ENCODE data around the gene NFKBIA. TPM values are rescaled to one million over a fixed set of nuclear protein-coding genes. Genes with fewer than 3 reads are reported as not detected.
A peak's percentile ranks its signal among the peaks of the same experiment; 100 is the strongest.

Gene NFKBIA
- polyA plus RNA-seq, 2 of the 4 experiments (the other 2 are of a cell fraction): 65.0 to 115 TPM

GRCh38 chr14:35374263-35374712 is 30.3 kb downstream of the NFKBIA start:
- POLR2A ChIA-PET: interaction anchor here (0.8 to 3.6 kb wide), 9 partner anchors 9 to 252 kb away, joined by 3 to 49 read pairs (median 4); partner anchors contain the start of genes NFKBIA, PPP2R3C, PRORP and PSMA6
- no peak overlapping the region for H3K4me3 ChIP-seq
- peaks cover 45% of the 10 kb centered on the region for H3K4me1 ChIP-seq
- no peak for FAIRE-seq
- DNase-seq (ENCODE audit: low read depth in 1 of 2, low spot score in 1 of 2): peak; percentile 85 to 96
- ATAC-seq: peak; percentile 76 to 83
- WGBS (ENCODE audit: missing lambda C conversion rate): 3% methylated on average over 7 of the region's 7 CpGs
- H3K4me2 ChIP-seq: peak overlapping the region; percentile 38
- peaks cover 11% of the 10 kb centered on the region; the same call in 2 of the 3 replicates for H3K9me3 ChIP-seq
- H3K27ac ChIP-seq: peak overlapping the region; percentile 88 to 91
- CTCF ChIA-PET: interaction anchor here (0.8 to 1.5 kb wide), 6 partner anchors 10 to 145 kb away, joined by 3 to 10 read pairs (median 4); partner anchors contain the start of gene NFKBIA
- TF ChIP-seq MAFK (IDR thresholded peaks at IDR 0.05; ENCODE audit: partially characterized antibody) (peak; percentile 99), HOXA7 (CRISPR knock-in tag; IDR thresholded peaks at IDR 0.05) (no peak), REST (IDR thresholded peaks at IDR 0.05) (no peak), FOSL2 (IDR thresholded peaks at IDR 0.05) (peak; percentile 97), FOSL2 (CRISPR knock-in tag; IDR thresholded peaks at IDR 0.05) (peak; percentile 99), HES2 (IDR thresholded peaks at IDR 0.05) (peak; percentile 100), JUNB (IDR thresholded peaks at IDR 0.05) (peak; percentile 91), BCL3 (IDR thresholded peaks at IDR 0.05) (peak; percentile 94; the same call in 2 of the 3 replicates), USF2 (IDR thresholded peaks at IDR 0.05) (0 out of 2 replicates have a peak, but pooled peaks have one; percentile 22), BHLHE40 (IDR thresholded peaks at IDR 0.05; ENCODE audit: low read depth, low read length) (no peak), CTCF (IDR thresholded peaks at IDR 0.05) (no peak), NFE2L2 (conservative IDR thresholded peaks at IDR 0.05; ENCODE audit: low read length) (peak; percentile 88), MAX (IDR thresholded peaks at IDR 0.05) (peak; percentile 49; the same call in 1 of the 2 replicates), HOXB5 (CRISPR knock-in tag; IDR thresholded peaks at IDR 0.05) (peak; percentile 55; the same call in 1 of the 2 replicates), PBX3 (IDR thresholded peaks at IDR 0.05) (no peak), KDM5A (IDR thresholded peaks at IDR 0.05) (no peak), EHMT2 (IDR thresholded peaks at IDR 0.05; ENCODE audit: low read depth) (no peak), SMC3 (IDR thresholded peaks at IDR 0.05) (peak; percentile 71), JUN (IDR thresholded peaks at IDR 0.05) (peak; percentile 95 to 98), PHF8 (IDR thresholded peaks at IDR 0.05; ENCODE audit: borderline replicate concordance, low read depth) (no peak), CEBPB (IDR thresholded peaks at IDR 0.05) (peak; percentile 100), RAD21 (conservative IDR thresholded peaks at IDR 0.05 in 1 of 2, IDR thresholded peaks at IDR 0.05 in 1 of 2) (peak in 1 of 2 experiments; percentile 63; a peak in 4 of 5 replicates), ESRRA (IDR thresholded peaks at IDR 0.05; ENCODE audit: borderline replicate concordance, low read length) (no peak), ELK1 (IDR thresholded peaks at IDR 0.05; ENCODE audit: low read depth, low read length) (no peak), TP53 (CRISPR knock-in tag; IDR thresholded peaks at IDR 0.05) (no peak), ZSCAN20 (CRISPR knock-in tag; IDR thresholded peaks at IDR 0.05) (0 out of 2 replicates have a peak, but pooled peaks have one; percentile 54), HOXB13 (CRISPR knock-in tag; IDR thresholded peaks at IDR 0.05; ENCODE audit: low read depth) (no peak), RCOR1 (IDR thresholded peaks at IDR 0.05; ENCODE audit: low read depth, low read length) (peak; percentile 93; the same call in 1 of the 2 replicates), EP300 (IDR thresholded peaks at IDR 0.05) (peak; percentile 90 to 93; a peak in 3 of 5 replicates), HEYL (CRISPR knock-in tag; IDR thresholded peaks at IDR 0.05) (no peak), SREBF2 (IDR thresholded peaks at IDR 0.05) (no peak)

Measured in A549 (cell line).